Mucosa of descending colon (tissue), 3 donors: ENCODE measurements around the gene CGRRF1. TPM values are rescaled to one million over a fixed set of nuclear protein-coding genes. Genes with fewer than 3 reads are reported as not detected.

Source experiments
- ATAC-seq: fragments of 200-7000 bp; cut with Tn5 transposase; one replicate; pipeline ENCODE4 v1.9.1; 2020; ENCODE audit warnings: mild to moderate bottlenecking, moderate library complexity
- DNase-seq, 3 donors: peaks; one replicate each; pipeline ENCODE4 v3.0.0-alpha.2; 2020
- H3K36me3 ChIP-seq: fragments of 200-600 bp; one replicate; pipeline ENCODE4 v1.8.0; 2021; ENCODE audit warnings: low read depth, mild to moderate bottlenecking
- H3K4me1 ChIP-seq: fragments of 200-600 bp; one replicate; pipeline ENCODE4 v1.8.0; 2021; ENCODE audit warnings: low read depth, mild to moderate bottlenecking
- H3K4me3 ChIP-seq: fragments of 200-600 bp; one replicate; pipeline ENCODE4 v1.8.0; 2021; ENCODE audit warnings: mild to moderate bottlenecking
- H3K9me3 ChIP-seq: fragments of 200-600 bp; one replicate; pipeline ENCODE4 v1.8.0; 2021; ENCODE audit warnings: mild to moderate bottlenecking
- intact Hi-C, 2 donors: fragments of 100-400 bp; cut with DNase I in 1 of 2; cut with micrococcal nuclease in 1 of 2; formaldehyde crosslinking; loops; one replicate each; pipeline versions ENCODE4 v1.11.0 to v1.11.1; 2022; cut with DNase I, micrococcal nuclease
- total RNA-seq, 3 donors: library from RNA; stranded (reverse); fragmentation: NEBNext Ultra II Directional in 2 of 3; extraction: Animal tissue kit (Norgen Biotek cat#: 25700) in 2 of 3; gene quantifications; one replicate each; pipeline versions ENCODE4 v1.2.1 to v1.2.4, GENCODE V29; 2021 to 2023
- TF ChIP-seq, protein P1 (sequence below): fragments of 200-600 bp; IDR thresholded peaks from one replicate; pipeline ENCODE4 v1.8.0; 2022; ENCODE audit warnings: antibody characterized with exemption, mild to moderate bottlenecking
- donor health status: DM: no; HTN: no; CAD: no; lungs with moderate emphysema.
- donor health status: DM: no; HTN: no; CAD: no.
- donor health status: DM: no; HTN: yes; CAD: no.

CGRRF1 gene
- total RNA-seq, 3 donors from 2014 or later: 17.0 to 25.2 (median 22.5) TPM

DNA sequence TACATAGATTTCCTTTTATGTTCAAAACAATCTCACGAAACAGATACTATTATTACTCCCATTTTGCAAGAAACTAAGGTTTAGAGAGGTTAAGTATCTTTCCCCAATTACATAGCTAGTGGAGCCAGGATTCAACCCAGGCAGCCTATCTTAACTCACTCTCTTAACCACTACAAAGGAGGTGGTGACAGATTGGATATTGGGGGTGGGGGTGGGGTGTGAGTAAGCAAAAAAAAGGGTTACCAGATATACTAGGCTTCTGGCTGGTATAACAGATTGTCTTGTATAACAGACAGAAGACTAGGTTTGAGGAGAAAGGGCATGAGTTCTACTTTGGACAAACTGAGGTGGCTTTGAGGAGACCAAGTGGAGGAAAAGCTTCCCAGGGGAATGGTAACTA is 23.0 kb upstream of the CGRRF1 start:
- ATAC-seq: no peak
- intact Hi-C loops: no loop called here
- no peak for DNase-seq
- TF ChIP-seq, protein P1, sequence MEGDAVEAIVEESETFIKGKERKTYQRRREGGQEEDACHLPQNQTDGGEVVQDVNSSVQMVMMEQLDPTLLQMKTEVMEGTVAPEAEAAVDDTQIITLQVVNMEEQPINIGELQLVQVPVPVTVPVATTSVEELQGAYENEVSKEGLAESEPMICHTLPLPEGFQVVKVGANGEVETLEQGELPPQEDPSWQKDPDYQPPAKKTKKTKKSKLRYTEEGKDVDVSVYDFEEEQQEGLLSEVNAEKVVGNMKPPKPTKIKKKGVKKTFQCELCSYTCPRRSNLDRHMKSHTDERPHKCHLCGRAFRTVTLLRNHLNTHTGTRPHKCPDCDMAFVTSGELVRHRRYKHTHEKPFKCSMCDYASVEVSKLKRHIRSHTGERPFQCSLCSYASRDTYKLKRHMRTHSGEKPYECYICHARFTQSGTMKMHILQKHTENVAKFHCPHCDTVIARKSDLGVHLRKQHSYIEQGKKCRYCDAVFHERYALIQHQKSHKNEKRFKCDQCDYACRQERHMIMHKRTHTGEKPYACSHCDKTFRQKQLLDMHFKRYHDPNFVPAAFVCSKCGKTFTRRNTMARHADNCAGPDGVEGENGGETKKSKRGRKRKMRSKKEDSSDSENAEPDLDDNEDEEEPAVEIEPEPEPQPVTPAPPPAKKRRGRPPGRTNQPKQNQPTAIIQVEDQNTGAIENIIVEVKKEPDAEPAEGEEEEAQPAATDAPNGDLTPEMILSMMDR: no peak
- Histone ChIP-seq H3K4me3 (no peak overlapping the region), H3K9me3 (no peaks in the 10 kb centered on the region), H3K36me3 (no peaks in the 10 kb centered on the region), H3K4me1 (peaks cover 51% of the 10 kb centered on the region)

DNA sequence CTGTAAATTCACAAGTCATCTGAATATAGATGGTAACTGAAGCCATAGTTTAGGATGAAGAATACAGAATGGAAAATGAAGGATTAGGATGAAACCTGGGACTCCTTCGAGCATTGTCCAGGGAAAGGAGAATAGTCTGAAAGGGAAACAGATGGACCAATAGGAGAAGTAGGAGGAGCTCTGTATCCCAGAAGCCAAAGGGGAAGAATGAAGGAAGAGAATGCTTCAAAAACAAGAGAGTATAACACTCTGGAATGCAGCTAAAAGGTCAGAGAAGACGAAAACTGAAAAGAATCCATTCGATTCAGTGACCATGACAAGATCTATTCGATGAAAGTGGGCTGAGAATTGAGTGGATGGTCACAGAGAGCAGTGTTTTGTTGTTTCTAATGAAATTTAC is 21.9 kb upstream of the CGRRF1 start:
- ATAC-seq (peak; percentile 39), DNase-seq (no peak)
- no peaks in the 10 kb centered on the region for H3K9me3 ChIP-seq
- no peak overlapping the region for H3K4me3 ChIP-seq
- TF ChIP-seq, protein P1: no peak
- H3K36me3 ChIP-seq: no peaks in the 10 kb centered on the region
- H3K4me1 ChIP-seq: peaks cover 51% of the 10 kb centered on the region
- intact Hi-C loops: no loop called here

GRCh38 chr14:54488318-54488645 is 21.4 kb upstream of the CGRRF1 start:
- DNase-seq (no peak), ATAC-seq (peak; percentile 17)
- no peaks in the 10 kb centered on the region for H3K36me3 ChIP-seq
- intact Hi-C loops: no loop called here
- H3K4me3 ChIP-seq: peak overlapping the region; percentile 95
- H3K4me1 ChIP-seq: peaks cover 48% of the 10 kb centered on the region
- TF ChIP-seq, protein P1: no peak
- no peaks in the 10 kb centered on the region for H3K9me3 ChIP-seq

DNA sequence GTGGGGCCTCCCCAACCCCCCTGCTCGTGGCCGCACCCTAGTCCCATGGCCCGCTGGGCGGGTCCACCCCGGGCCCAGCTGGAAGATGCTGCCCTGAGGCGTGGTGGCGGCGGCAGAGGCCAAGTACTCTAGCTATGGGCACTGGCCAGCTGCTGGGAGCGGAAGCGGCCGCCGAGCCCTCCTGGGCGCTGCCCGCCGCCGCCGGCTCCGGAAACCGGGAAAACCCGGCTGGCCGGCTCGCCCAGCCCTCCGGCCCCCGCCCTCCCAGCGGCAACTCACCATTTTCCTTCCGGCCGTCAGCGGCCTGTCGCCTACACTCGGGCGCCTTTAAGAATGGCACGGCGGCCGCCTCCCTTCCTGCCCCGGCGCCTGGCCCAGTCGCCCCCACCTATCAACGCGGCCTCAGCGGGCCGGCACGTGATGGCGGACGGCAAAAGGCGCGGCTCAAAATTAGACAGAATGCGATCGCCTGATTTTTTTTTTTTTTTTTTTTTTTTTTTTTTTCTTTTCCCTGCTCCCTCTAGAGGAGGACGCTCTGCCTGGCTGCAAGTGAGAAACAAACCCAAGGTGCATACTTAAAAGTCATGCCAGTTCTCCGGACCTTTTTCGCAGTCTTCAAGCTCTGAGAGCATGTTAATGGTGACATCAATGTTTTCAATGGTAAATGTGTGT is 20.9 kb upstream of the CGRRF1 start, which contains the start of gene GMFB:
Gene GMFB, minus strand, starts transcription at position 335 of the 672 bp plus-strand sequence. Its CDS starts 53 bp downstream, at position 282.
- Histone ChIP-seq H3K36me3 (no peaks in the 10 kb centered on the region), H3K4me1 (peaks cover 43% of the 10 kb centered on the region)
- TF ChIP-seq, protein P1: no peak

GRCh38 chr14:54489318-54489683 is 20.4 kb upstream of the CGRRF1 start:
- Histone ChIP-seq H3K36me3 (no peaks in the 10 kb centered on the region), H3K4me1 (peaks cover 38% of the 10 kb centered on the region), H3K4me3 (peak overlapping the region; percentile 95), H3K9me3 (no peaks in the 10 kb centered on the region)
- intact Hi-C loops: no loop called here
- ATAC-seq (no peak), DNase-seq (no peak)
- TF ChIP-seq, protein P1: no peak

More for the DNA sequence above, 20.9 kb upstream of the CGRRF1 start, which contains the start of gene GMFB:
- H3K4me3 ChIP-seq: peak within 1 kb of the TSS; percentile 95
- DNase-seq: peak; percentile 94 to 95 (median 95)
- peak; percentile 97 for ATAC-seq
- no peaks in the 10 kb centered on the region for H3K9me3 ChIP-seq
- intact Hi-C loops: no loop called here
